HG03025 (cell line): Measurements from ENCODE around the gene PKN3.
"Not testable (repeated sequence)": the region's sequence is repeated elsewhere in the genome, so short reads cannot be mapped to it uniquely, and the experiment has no call there.

Source experiments
- ATAC-seq: cut with Tn5 transposase; IDR thresholded peaks from one replicate; pipeline ENCODE4 v1.9.1; 2021; ENCODE audit warnings: mild to moderate bottlenecking, moderate library complexity; ENCODE audit not compliant: unreplicated experiment, low FRiP score

PKN3 gene

DNA sequence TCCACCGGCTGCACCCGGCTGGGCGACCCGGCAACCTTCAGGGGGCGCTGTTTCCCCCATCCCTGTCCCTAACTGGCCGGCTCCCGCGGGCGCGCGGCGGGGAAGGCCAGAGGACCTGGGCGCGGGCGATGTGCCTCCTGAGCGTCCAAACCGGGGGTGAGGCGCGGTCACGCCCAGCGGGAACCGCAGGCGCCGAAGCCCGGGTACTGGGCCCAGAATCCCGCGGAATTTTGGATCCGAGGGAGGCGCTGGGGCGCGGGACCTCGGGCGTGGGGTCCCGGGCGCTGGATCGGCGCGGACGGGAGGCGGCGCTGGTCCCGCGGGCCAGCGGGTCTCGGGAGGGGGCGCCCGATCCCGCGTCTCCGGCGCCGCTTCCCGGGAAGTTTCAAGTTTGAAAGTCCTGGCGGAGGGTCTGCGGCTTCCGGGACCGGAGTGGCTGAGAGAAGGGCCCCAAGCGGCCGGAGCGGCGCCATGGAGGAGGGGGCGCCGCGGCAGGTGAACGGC is at the start of gene PKN3:
TSS of gene PKN3 (plus strand) at position 59 of the 504 bp plus-strand sequence. CDS start at position 472, 413 bp downstream.
- peak; percentile 64 for ATAC-seq

GRCh38 chr9:128653908-128654307 is 48.4 kb upstream of the PKN3 start:
- ATAC-seq = no peak

DNA sequence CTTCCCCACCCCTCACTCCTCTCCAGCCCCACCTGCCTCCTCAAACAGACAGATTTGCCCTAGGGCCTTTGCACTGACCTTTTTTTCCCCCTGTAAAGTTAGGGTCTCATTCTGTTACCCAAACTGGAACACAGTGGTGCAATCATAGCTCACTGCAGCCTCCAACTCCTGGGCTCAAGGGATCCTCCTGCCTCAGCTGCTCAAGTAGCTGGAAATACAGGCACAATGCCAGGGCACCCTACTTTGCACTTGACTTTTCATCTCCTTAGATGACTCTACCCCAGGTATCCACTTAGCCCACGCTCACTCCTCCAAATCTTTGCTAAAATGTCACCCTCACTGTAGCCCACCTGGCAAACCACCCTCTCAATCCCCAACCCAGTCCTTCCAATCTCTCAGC is 47.8 kb upstream of the PKN3 start:
- ATAC-seq = no peak

DNA sequence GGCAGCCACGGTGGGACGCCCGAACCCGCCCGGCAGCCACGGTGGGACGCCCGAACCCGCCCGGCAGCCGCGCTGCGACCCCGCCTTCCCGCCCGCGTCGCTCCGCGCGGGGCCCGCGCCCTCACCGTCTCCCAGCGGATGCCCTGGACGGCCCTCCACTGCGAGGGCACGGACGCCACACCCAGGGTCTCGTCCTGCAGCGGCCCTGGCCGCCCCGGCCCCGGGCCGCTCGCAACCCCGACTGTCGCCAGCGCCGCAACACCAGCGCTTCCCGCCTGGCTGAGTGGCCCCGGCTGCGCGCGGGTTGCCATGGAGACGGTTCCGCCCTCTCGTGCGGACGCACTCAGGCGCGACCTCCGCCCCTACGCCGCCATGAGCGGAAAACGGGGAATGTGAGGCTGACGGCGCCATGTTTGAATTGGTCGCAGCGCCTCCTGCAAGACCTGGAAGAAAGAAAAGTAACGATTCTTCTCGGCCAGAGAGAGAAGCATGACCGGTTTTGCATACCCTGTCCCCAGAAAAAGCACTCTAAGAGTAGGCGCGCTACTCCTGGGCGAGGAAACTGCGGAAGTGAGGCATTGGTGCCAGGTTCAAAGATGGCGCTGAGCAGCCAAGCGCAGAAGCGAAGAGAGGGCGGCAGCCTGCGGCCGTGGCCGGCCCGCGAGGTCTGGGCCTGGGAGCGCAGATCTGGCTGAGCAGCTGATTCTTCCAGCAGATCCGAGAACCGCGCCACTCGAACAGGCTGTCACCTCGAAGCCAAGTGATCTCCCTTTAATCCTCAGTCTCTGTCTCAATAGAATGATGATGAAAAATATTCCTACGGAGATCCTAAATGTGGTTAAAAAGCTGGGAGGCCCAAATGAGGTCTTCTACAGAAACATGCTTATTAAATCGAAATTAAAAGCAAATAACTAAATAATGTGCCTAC is 45.6 kb upstream of the PKN3 start, which contains the start of gene DYNC2I2:
TSS of gene DYNC2I2 (minus strand) at position 432 of the 928 bp plus-strand sequence. CDS start at position 311, 121 bp downstream.
- peak; percentile 68 for ATAC-seq

DNA sequence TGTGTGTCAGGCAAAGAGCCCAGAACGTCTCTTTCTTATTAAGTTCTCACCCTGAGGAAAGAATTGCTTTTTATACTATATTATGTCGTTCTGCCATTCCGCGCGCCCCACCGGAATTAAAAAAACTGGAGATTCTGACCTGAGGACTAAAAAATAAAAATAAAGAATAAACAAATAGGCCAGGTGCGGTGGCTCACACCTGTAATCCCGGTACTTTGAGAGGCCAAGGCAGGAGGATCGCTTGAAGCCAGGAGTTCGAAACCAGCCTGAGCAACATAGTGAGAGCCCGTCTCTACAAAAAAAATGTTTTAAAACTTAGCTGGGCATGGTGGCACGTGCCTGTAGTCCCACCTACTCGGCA is 45.0 kb upstream of the PKN3 start:
- no peak for ATAC-seq

DNA sequence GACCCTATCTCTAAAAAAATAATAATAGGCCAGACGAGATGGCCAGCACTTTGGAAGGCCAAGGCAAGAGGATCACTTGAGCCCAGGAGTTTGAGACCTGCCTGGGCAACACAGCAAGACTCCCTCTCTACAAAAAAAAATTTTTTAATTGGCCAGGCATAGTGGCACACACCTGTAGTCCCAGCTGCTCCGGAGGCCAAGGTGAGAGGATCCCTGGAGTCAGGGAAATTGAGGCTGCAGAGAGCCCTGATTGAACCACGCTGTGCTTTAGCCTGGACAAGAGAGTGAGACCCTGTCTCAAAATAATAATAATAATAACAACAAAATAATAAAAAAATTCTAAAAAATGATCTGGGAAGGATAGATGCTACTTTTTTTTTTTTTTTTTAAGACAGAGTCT is 44.5 kb upstream of the PKN3 start:
- no peak for ATAC-seq

GRCh38 chr9:128666481-128666941 is 35.8 kb upstream of the PKN3 start:
- not testable (repeated sequence) for ATAC-seq

DNA sequence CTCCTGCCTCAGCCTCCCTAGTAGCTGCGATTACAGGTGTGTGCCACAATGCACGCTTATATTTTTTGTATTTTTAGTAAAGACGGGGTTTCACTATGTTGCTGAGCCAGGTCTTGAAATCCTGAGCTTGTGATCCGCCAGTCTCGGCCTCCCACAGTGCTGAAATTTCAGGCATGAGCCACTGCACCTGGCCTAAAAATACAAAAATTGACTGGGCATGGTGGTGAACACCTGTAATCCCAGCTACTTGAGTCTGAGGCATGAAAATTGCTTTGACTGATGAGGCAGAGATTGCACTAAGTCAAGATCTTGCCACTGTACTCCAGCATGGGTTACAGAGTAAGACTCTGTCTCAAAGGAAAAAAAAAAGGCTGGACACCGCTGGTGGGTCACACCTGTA is 32.5 kb upstream of the PKN3 start:
- ATAC-seq = no peak

GRCh38 chr9:128675382-128675781 is 26.9 kb upstream of the PKN3 start:
- ATAC-seq = no peak

GRCh38 chr9:128677794-128678193 is 24.5 kb upstream of the PKN3 start:
- no peak for ATAC-seq

GRCh38 chr9:128683340-128684064 is 18.8 kb upstream of the PKN3 start:
- no peak for ATAC-seq

GRCh38 chr9:128684065-128684324 is 18.3 kb upstream of the PKN3 start:
- no peak for ATAC-seq

- ATAC-seq = no peak
These were observed 17.7 kb upstream of the PKN3 start for GRCh38 chr9:128684325-128685199.

GRCh38 chr9:128685636-128686489 is 16.4 kb upstream of the PKN3 start:
- no peak for ATAC-seq

GRCh38 chr9:128687453-128687852 is 14.8 kb upstream of the PKN3 start:
- no peak for ATAC-seq

DNA sequence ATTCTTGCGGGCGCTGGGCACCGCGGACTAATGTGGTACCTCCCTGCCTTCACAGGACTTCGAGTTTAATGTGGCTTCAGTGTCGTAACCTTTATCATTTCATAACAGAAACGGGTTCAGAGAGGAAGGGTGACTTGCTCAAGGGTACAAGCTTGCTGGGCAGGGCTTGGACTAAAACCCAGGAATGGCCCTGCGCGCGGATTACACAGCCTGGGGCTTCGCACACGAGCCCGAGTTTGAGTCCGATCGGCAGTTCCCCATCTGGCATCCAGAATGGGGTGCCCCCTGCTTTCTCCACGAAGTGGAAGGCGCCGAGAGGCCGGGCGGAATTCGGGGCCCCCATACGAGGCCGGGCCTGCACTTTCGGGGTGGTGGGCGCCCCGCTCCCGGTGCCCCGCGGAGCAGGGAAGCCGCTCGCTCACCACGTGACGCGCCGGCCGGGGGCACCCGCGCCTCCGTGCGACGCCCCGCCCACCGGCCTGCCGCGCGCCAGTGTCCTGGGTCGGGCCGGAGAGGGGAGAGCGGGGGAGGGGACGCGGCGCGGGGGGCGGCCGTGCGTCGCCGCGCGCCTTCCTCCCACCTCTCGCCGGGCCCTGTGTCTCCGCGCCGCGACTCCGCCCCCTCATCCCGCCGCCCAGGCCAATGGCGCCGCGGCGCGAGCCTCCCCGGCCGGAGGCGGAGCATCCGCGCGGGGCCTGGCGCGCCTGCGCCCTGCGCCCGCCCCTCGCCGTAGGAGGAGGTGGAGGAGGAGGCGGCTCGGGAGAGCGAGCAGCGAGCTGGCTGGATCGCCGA is 13.6 kb upstream of the PKN3 start, which contains the start of gene SET:
TSS of gene SET (plus strand) at position 722 of the 792 bp plus-strand sequence. CDS start 361 bp downstream, outside the sequence.
- ATAC-seq = peak; percentile 72

- peak; percentile 11 for ATAC-seq
These were observed 13.0 kb upstream of the PKN3 start for GRCh38 chr9:128689293-128689774.
